ENCODE data around the gene RPL23. TPM values are rescaled to one million over a fixed set of nuclear protein-coding genes. Genes with fewer than 3 reads are reported as not detected.
A peak's percentile ranks its signal among the peaks of the same experiment; 100 is the strongest.

Gene RPL23
- total and polyA plus RNA-seq, 9 of the 15 experiments (the other 6 are each of a cell fraction or from before 2014, with no cell fraction given), result 1,745 to 3,667 (median 3,096) TPM

DNA sequence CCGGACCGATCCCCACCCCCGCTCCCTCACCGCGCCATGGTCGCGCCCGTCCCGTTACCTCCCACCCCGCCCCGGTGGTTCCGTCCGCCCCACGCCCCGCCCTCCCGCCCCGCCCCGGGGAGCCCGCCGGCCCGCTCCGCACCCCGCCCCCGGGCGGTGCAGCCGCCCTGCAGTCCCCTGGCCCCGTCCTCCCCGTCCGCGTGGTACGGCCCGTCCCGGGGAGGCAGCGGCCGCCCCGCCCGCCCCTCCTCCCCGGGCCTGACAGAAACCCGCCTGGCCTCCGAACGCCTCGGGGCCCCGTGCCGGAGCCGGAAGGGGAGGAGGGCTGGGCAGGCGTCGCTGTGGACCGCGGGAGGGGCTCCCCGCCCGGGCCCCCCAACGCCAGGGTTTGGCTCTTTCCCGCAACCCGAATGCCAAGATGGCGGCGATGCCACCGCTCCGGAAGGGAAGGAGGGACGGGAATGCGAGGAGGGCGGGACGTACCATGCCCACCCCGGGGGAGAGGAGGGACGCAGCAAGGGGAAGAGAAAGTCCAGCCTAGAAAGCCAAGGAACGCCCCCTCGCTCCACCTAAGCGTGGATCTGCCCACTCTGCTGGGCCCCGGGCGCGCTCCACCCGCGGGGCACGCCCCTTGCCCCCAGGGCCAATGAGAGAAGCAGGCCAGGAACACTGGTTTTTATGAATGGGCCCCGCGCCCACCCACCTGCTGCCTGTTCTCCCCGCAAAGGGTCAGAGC lies 53.9 kb downstream of the RPL23 start, which contains the start of gene PIP4K2B (continued):
- TF ChIP-seq ZNF655 (CRISPR knock-in tag; IDR thresholded peaks at IDR 0.05) (0 out of 2 replicates have a peak, but pooled peaks have one; percentile 38), FUS (optimal IDR thresholded peaks at IDR 0.05; ENCODE audit: low read depth, low read length) (no peak), HINFP (tag; conservative IDR thresholded peaks at IDR 0.05; ENCODE audit: low read depth) (no peak), ZNF197 (CRISPR knock-in tag; IDR thresholded peaks at IDR 0.05; ENCODE audit: low read depth) (no peak), PHB (CRISPR knock-in tag; IDR thresholded peaks at IDR 0.05) (no peak), GABPB2 (CRISPR knock-in tag; conservative IDR thresholded peaks at IDR 0.05) (0 out of 2 replicates have a peak, but pooled peaks have one; percentile 35), ZNF384 (IDR thresholded peaks at IDR 0.05; ENCODE audit: low read depth, low read length) (no peak), NR2C2 (CRISPR knock-in tag; IDR thresholded peaks at IDR 0.05) (no peak), NR2C2 (tag; IDR thresholded peaks at IDR 0.05) (peak; percentile 90), MAFG (tag; conservative IDR thresholded peaks at IDR 0.05) (no peak), SOX6 (IDR thresholded peaks at IDR 0.05) (0 out of 2 replicates have a peak, but pooled peaks have one; percentile 36), ERF (CRISPR knock-in tag; IDR thresholded peaks at IDR 0.05) (peak; percentile 56; the same call in 1 of the 2 replicates), HDAC1 (IDR thresholded peaks at IDR 0.05) (peak in 1 of 2 experiments; percentile 73; a peak in 1 of 4 replicates), PPARD (CRISPR knock-in tag; IDR thresholded peaks at IDR 0.05) (no peak), PHF20 (IDR thresholded peaks at IDR 0.05; ENCODE audit: partially characterized antibody) (peak; percentile 73), NFIC (IDR thresholded peaks at IDR 0.05) (peak; percentile 25), TGIF2 (CRISPR knock-in tag; IDR thresholded peaks at IDR 0.05) (no peak), ELK1 (CRISPR knock-in tag; IDR thresholded peaks at IDR 0.05) (no peak), DNMT1 (IDR thresholded peaks at IDR 0.05) (no peak), ATF1 (CRISPR knock-in tag; IDR thresholded peaks at IDR 0.05) (no peak), ATF1 (tag; IDR thresholded peaks at IDR 0.05) (peak; percentile 65), JUND (IDR thresholded peaks at IDR 0.05; ENCODE audit: borderline replicate concordance, low read depth, low read length) (peak; percentile 98), JUND (tag; IDR thresholded peaks at IDR 0.05; ENCODE audit: borderline replicate concordance, low read depth, low read length) (no peak; the same call in 2 of the 3 replicates), ELF2 (CRISPR knock-in tag; IDR thresholded peaks at IDR 0.05) (0 out of 2 replicates have a peak, but pooled peaks have one; percentile 54)
- TF ChIP-seq, protein P1, sequence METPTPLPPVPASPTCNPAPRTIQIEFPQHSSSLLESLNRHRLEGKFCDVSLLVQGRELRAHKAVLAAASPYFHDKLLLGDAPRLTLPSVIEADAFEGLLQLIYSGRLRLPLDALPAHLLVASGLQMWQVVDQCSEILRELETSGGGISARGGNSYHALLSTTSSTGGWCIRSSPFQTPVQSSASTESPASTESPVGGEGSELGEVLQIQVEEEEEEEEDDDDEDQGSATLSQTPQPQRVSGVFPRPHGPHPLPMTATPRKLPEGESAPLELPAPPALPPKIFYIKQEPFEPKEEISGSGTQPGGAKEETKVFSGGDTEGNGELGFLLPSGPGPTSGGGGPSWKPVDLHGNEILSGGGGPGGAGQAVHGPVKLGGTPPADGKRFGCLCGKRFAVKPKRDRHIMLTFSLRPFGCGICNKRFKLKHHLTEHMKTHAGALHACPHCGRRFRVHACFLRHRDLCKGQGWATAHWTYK (CRISPR knock-in tag; IDR thresholded peaks at IDR 0.05), result 0 out of 2 replicates have a peak, but pooled peaks have one; percentile 32
